Gastrocnemius medialis (tissue), 4 donors: ENCODE results near the gene CHTF8.

Experiments used
- CTCF ChIP-seq, 5 experiments: fragments of 450-650 bp in 3 of 5; fragments of 200-600 bp in 2 of 5; sonication (generic) in 2 of 5; IDR thresholded peaks in 4 of 5; conservative IDR thresholded peaks in 1 of 5; 1 replicate in 4 of 5; 2 replicates in 1 of 5; pipeline ENCODE4 v1.5.1; 2016 to 2019; ENCODE audit warnings: antibody characterized with exemption in 5 of 5, mild to moderate bottlenecking in 3 of 5, moderate library complexity in 3 of 5
- POLR2A ChIP-seq, 2 donors: fragments of 450-650 bp; IDR thresholded peaks; one replicate each; pipeline ENCODE4 v1.6.1; 2017; ENCODE audit warnings: antibody characterized with exemption in 2 of 2, mild to moderate bottlenecking in 2 of 2, moderate library complexity in 2 of 2

DNA sequence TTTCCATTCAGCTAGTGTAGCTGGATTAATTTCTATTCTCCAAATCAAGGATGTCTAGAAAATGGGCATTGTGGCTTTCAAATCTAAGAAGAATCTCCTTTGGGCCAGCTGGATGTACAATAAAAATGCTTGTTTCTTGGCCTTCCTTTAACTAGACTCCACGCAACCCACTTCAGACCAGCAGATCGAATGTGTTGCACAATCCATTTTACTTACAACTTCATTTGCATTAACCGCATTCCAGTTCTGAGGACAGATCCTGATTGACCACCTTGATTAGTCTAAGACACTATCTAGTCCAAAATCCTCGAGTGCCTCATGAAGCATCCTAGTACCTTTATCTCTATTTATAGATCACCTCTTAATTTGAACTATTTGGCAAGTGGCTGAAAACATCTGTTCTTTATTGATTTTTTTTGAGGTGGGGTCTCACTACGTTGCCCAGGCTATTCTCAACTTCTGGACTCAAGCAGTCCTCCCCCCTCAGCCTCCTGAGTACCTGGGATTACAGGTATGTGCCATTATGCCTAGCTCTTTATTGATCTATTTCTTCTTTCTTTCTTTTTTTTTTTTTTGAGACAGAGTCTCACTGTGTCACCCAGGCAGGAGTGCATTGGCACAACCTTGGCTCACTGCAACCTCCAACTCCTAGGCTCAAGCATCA is 47.2 kb downstream of the CHTF8 start:
- TF ChIP-seq CTCF (IDR thresholded peaks at IDR 0.05 in 4 of 5, conservative IDR thresholded peaks at IDR 0.05 in 1 of 5) (no peak), POLR2A (IDR thresholded peaks at IDR 0.05) (no peak)
